WTC11 (cell line): ENCODE measurements around the gene SELENOW. TPM values are rescaled to one million over a fixed set of nuclear protein-coding genes. Genes with fewer than 3 reads are reported as not detected.

Experiments used
- ATAC-seq: fragments of 200-7000 bp; cut with Tn5 transposase; 2 replicates; pipeline ENCODE4 v1.10.0; 2021; ENCODE audit warnings: mild to moderate bottlenecking, moderate library complexity
- CTCF ChIA-PET: fragments of 300-600 bp; sonication (Branson Sonifier 250); formaldehyde crosslinking; loops from one replicate; lab custom pipeline; 2021; ENCODE audit warnings: antibody characterized with exemption; lab: Charles Lee
- POLR2A ChIA-PET: fragments of 350-600 bp; sonication (Branson Sonifier 250); formaldehyde crosslinking; loops from one replicate; lab custom pipeline; 2021; ENCODE audit warnings: antibody characterized with exemption; lab: Charles Lee
- DNase-seq: peaks from one replicate; pipeline ENCODE4 v3.0.0; 2021; ENCODE audit warnings: low spot score
- H3K27ac Mint-ChIP-seq: 2 replicates; pipeline ENCODE4 v1.8.0; 2021; ENCODE audit warnings: mixed read lengths
- H3K27me3 Mint-ChIP-seq: 2 replicates; pipeline ENCODE4 v1.8.0; 2021; ENCODE audit warnings: low read depth, mild to moderate bottlenecking, moderate library complexity, mixed read lengths
- H3K36me3 Mint-ChIP-seq: 2 replicates; pipeline ENCODE4 v1.8.0; 2021; ENCODE audit warnings: mixed read lengths
- H3K4me1 Mint-ChIP-seq: 2 replicates; pipeline ENCODE4 v1.8.0; 2022; ENCODE audit warnings: mixed read lengths
- H3K4me3 Mint-ChIP-seq: 2 replicates; pipeline ENCODE4 v1.8.0; 2021; ENCODE audit warnings: mild to moderate bottlenecking, moderate library complexity, mixed read lengths
- H3K9me3 Mint-ChIP-seq: 2 replicates; pipeline ENCODE4 v1.8.0; 2021; ENCODE audit warnings: mixed read lengths
- AFF4 ChIP-seq: sonication (generic); formaldehyde crosslinking; IDR thresholded peaks from 2 replicates; pipeline ENCODE4 v1.8.1; 2023; ENCODE audit warnings: mild to moderate bottlenecking, missing genetic modification reagents, borderline replicate concordance
- CREB1 ChIP-seq: sonication (generic); formaldehyde crosslinking; IDR thresholded peaks from 2 replicates; pipeline ENCODE4 v1.8.0; 2023; ENCODE audit warnings: mild to moderate bottlenecking, missing genetic modification reagents
- ELF4 ChIP-seq: sonication (generic); formaldehyde crosslinking; IDR thresholded peaks from 2 replicates; pipeline ENCODE4 v1.8.1; 2022; ENCODE audit warnings: low read depth, mild to moderate bottlenecking, moderate library complexity, missing genetic modification reagents
- ETV6 ChIP-seq: sonication (generic); formaldehyde crosslinking; IDR thresholded peaks from 2 replicates; pipeline ENCODE4 v1.8.1; 2022; ENCODE audit warnings: mild to moderate bottlenecking, missing genetic modification reagents
- HMGA2 ChIP-seq: fragments of 250-450 bp; sonication (Bioruptor Pico); IDR thresholded peaks from 2 replicates; pipeline ENCODE4 v1.4.0; 2021; ENCODE audit warnings: mild to moderate bottlenecking, moderate library complexity
- NFE2L1 ChIP-seq: sonication (generic); formaldehyde crosslinking; IDR thresholded peaks from 2 replicates; pipeline ENCODE4 v1.8.1; 2023; ENCODE audit warnings: missing genetic modification reagents
- NR2C2 ChIP-seq: sonication (generic); formaldehyde crosslinking; IDR thresholded peaks from 2 replicates; pipeline ENCODE4 v1.8.0; 2022; ENCODE audit warnings: mild to moderate bottlenecking, missing genetic modification reagents
- OVOL2 ChIP-seq: fragments of 250-450 bp; sonication (Bioruptor Pico); IDR thresholded peaks from 2 replicates; pipeline ENCODE4 v1.9.0; 2021; ENCODE audit warnings: mild to moderate bottlenecking, borderline replicate concordance
- SMAD3 ChIP-seq: sonication (generic); formaldehyde crosslinking; IDR thresholded peaks from 2 replicates; pipeline ENCODE4 v1.8.0; 2022; ENCODE audit warnings: missing genetic modification reagents, mild to moderate bottlenecking, borderline replicate concordance
- SMAD4 ChIP-seq: sonication (generic); formaldehyde crosslinking; IDR thresholded peaks from 2 replicates; pipeline ENCODE4 v1.8.0; 2022; ENCODE audit warnings: mild to moderate bottlenecking, missing genetic modification reagents
- TEAD4 ChIP-seq: sonication (generic); formaldehyde crosslinking; IDR thresholded peaks from 2 replicates; pipeline ENCODE4 v1.8.0; 2022; ENCODE audit warnings: mild to moderate bottlenecking, missing genetic modification reagents
- ZNF263 ChIP-seq: sonication (generic); formaldehyde crosslinking; IDR thresholded peaks from 2 replicates; pipeline ENCODE4 v1.8.1; 2022; ENCODE audit warnings: low read depth, mild to moderate bottlenecking, moderate library complexity, missing genetic modification reagents
- ZNF396 ChIP-seq: fragments of 250-450 bp; sonication (Bioruptor Pico); IDR thresholded peaks from 2 replicates; pipeline ENCODE4 v1.8.0; 2021; ENCODE audit warnings: mild to moderate bottlenecking, moderate library complexity, borderline replicate concordance
- ZNF512 ChIP-seq: sonication (generic); formaldehyde crosslinking; IDR thresholded peaks from 2 replicates; pipeline ENCODE4 v1.8.1; 2022; ENCODE audit warnings: missing genetic modification reagents, borderline replicate concordance
- total RNA-seq: library from RNA; stranded (reverse); gene quantifications from 3 replicates; pipeline ENCODE4 v1.2.3, GENCODE V29; 2021
- TF ChIP-seq, protein P1 (sequence below): sonication (generic); formaldehyde crosslinking; IDR thresholded peaks from 2 replicates; pipeline ENCODE4 v1.8.0; 2023; ENCODE audit warnings: missing genetic modification reagents, mild to moderate bottlenecking, borderline replicate concordance
- TF ChIP-seq, protein P2 (sequence below): sonication (generic); formaldehyde crosslinking; IDR thresholded peaks from 2 replicates; pipeline ENCODE4 v1.8.1; 2023; ENCODE audit warnings: mild to moderate bottlenecking, missing genetic modification reagents
- TF ChIP-seq, protein P3 (sequence below): sonication (generic); formaldehyde crosslinking; IDR thresholded peaks from 2 replicates; pipeline ENCODE4 v1.8.1; 2022; ENCODE audit warnings: mild to moderate bottlenecking, moderate library complexity, missing genetic modification reagents

Gene SELENOW
- total RNA-seq, 1 experiment from 2014 or later: 391 TPM

GRCh38 chr19:47781590-47782262, 3.2 kb downstream of the SELENOW start:
- H3K4me1 Mint-ChIP-seq: peaks cover 24% of the 10 kb centered on the region
- no peak overlapping the region for H3K4me3 Mint-ChIP-seq
- no peaks in the 10 kb centered on the region for H3K9me3 Mint-ChIP-seq
- no peak for DNase-seq
- TF ChIP-seq ZNF396: no peak
- TF ChIP-seq HMGA2 (CRISPR knock-in tag): no peak
- TF ChIP-seq, protein P1, sequence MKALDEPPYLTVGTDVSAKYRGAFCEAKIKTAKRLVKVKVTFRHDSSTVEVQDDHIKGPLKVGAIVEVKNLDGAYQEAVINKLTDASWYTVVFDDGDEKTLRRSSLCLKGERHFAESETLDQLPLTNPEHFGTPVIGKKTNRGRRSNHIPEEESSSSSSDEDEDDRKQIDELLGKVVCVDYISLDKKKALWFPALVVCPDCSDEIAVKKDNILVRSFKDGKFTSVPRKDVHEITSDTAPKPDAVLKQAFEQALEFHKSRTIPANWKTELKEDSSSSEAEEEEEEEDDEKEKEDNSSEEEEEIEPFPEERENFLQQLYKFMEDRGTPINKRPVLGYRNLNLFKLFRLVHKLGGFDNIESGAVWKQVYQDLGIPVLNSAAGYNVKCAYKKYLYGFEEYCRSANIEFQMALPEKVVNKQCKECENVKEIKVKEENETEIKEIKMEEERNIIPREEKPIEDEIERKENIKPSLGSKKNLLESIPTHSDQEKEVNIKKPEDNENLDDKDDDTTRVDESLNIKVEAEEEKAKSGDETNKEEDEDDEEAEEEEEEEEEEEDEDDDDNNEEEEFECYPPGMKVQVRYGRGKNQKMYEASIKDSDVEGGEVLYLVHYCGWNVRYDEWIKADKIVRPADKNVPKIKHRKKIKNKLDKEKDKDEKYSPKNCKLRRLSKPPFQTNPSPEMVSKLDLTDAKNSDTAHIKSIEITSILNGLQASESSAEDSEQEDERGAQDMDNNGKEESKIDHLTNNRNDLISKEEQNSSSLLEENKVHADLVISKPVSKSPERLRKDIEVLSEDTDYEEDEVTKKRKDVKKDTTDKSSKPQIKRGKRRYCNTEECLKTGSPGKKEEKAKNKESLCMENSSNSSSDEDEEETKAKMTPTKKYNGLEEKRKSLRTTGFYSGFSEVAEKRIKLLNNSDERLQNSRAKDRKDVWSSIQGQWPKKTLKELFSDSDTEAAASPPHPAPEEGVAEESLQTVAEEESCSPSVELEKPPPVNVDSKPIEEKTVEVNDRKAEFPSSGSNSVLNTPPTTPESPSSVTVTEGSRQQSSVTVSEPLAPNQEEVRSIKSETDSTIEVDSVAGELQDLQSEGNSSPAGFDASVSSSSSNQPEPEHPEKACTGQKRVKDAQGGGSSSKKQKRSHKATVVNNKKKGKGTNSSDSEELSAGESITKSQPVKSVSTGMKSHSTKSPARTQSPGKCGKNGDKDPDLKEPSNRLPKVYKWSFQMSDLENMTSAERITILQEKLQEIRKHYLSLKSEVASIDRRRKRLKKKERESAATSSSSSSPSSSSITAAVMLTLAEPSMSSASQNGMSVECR (CRISPR knock-in tag): no peak
- no peak for TF ChIP-seq TEAD4
- TF ChIP-seq ZNF512 (CRISPR knock-in tag): no peak
- TF ChIP-seq, protein P2, sequence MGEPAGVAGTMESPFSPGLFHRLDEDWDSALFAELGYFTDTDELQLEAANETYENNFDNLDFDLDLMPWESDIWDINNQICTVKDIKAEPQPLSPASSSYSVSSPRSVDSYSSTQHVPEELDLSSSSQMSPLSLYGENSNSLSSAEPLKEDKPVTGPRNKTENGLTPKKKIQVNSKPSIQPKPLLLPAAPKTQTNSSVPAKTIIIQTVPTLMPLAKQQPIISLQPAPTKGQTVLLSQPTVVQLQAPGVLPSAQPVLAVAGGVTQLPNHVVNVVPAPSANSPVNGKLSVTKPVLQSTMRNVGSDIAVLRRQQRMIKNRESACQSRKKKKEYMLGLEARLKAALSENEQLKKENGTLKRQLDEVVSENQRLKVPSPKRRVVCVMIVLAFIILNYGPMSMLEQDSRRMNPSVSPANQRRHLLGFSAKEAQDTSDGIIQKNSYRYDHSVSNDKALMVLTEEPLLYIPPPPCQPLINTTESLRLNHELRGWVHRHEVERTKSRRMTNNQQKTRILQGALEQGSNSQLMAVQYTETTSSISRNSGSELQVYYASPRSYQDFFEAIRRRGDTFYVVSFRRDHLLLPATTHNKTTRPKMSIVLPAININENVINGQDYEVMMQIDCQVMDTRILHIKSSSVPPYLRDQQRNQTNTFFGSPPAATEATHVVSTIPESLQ (CRISPR knock-in tag): no peak
- no peak for TF ChIP-seq NFE2L1 (CRISPR knock-in tag)
- TF ChIP-seq ETV6 (CRISPR knock-in tag): no peak
- TF ChIP-seq ZNF263: no peak
- no peak for TF ChIP-seq NR2C2
- TF ChIP-seq AFF4 (CRISPR knock-in tag): no peak
- no peak for TF ChIP-seq ELF4
- H3K27ac Mint-ChIP-seq: peak overlapping the region; percentile 31; the same call in 1 of the 2 replicates
- H3K27me3 Mint-ChIP-seq: no peaks in the 10 kb centered on the region
- ChIA-PET POLR2A (no interaction called here), CTCF (interaction anchor here (0.6 to 3.6 kb wide), 4 partner anchors 13 to 1186 kb away, joined by 3 to 13 read pairs (median 4); partner anchors contain the start of gene EHD2)
- peaks cover 49% of the 10 kb centered on the region for H3K36me3 Mint-ChIP-seq
- no peak for ATAC-seq

- no peaks in the 10 kb centered on the region for H3K27me3 Mint-ChIP-seq
- CTCF ChIA-PET: interaction anchor here (1.1 to 7.5 kb wide), 2 partner anchors 21 to 83 kb away, joined by 3 to 368 read pairs; no protein-coding TSS in a partner anchor
- peak overlapping the region; percentile 74 for H3K27ac Mint-ChIP-seq
- no peaks in the 10 kb centered on the region for H3K9me3 Mint-ChIP-seq
- no peak for ATAC-seq
- POLR2A ChIA-PET: interaction anchor here (0.6 kb wide), 1 partner anchor 9 kb away, joined by 4 read pairs; no protein-coding TSS in a partner anchor
- peaks cover 39% of the 10 kb centered on the region for H3K36me3 Mint-ChIP-seq
- no peak overlapping the region for H3K4me3 Mint-ChIP-seq
- no peak for DNase-seq
- peaks cover 12% of the 10 kb centered on the region for H3K4me1 Mint-ChIP-seq
- no peak for TF ChIP-seq OVOL2 (CRISPR knock-in tag)
- no peak for TF ChIP-seq NFE2L1 (CRISPR knock-in tag)
- TF ChIP-seq ZNF396: no peak
- no peak for TF ChIP-seq SMAD3 (CRISPR knock-in tag)
- TF ChIP-seq, protein P3, sequence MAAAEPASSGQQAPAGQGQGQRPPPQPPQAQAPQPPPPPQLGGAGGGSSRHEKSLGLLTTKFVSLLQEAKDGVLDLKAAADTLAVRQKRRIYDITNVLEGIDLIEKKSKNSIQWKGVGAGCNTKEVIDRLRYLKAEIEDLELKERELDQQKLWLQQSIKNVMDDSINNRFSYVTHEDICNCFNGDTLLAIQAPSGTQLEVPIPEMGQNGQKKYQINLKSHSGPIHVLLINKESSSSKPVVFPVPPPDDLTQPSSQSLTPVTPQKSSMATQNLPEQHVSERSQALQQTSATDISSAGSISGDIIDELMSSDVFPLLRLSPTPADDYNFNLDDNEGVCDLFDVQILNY: no peak
- TF ChIP-seq SMAD4: no peak
- no peak for TF ChIP-seq CREB1
- TF ChIP-seq, protein P1 (CRISPR knock-in tag): no peak
Observed at GRCh38 chr19:47786566-47786965, 8.1 kb downstream of the SELENOW start.
